DOHH2 (cell line): ENCODE measurements around the gene GMDS.

Experiments used
- H3F3A ChIP-seq: fragments of 200-600 bp; sonication (generic), shearing (Covaris generic); 2 replicates; pipeline ENCODE4 v1.6.0; 2016; ENCODE audit warnings: antibody characterized with exemption, mild to moderate bottlenecking; ENCODE audit not compliant: control insufficient read depth, insufficient read depth
- H3K27ac ChIP-seq: fragments of 200-600 bp; sonication (generic); 2 replicates; pipeline ENCODE4 v1.5.1; 2014; ENCODE audit warnings: low read depth, mild to moderate bottlenecking, low read length, moderate library complexity
- H3K27me3 ChIP-seq: fragments of 200-600 bp; sonication (generic); 2 replicates; pipeline ENCODE4 v1.6.1; 2014; ENCODE audit warnings: mild to moderate bottlenecking, low read length, mixed read lengths; ENCODE audit not compliant: control insufficient read depth
- H3K36me3 ChIP-seq: fragments of 200-600 bp; sonication (generic); 2 replicates; pipeline ENCODE4 v1.6.1; 2014; ENCODE audit warnings: mild to moderate bottlenecking, low read length, moderate library complexity, mixed read lengths; ENCODE audit not compliant: control insufficient read depth
- H3K4me1 ChIP-seq: fragments of 200-600 bp; sonication (generic); 2 replicates; pipeline ENCODE4 v1.6.1; 2014; ENCODE audit warnings: mild to moderate bottlenecking, low read length, mixed read lengths; ENCODE audit not compliant: control insufficient read depth
- H3K4me2 ChIP-seq: fragments of 200-600 bp; sonication (generic); 2 replicates; pipeline ENCODE4 v1.6.0; 2014; ENCODE audit warnings: mild to moderate bottlenecking, low read length, moderate library complexity
- H3K4me3 ChIP-seq: fragments of 200-600 bp; sonication (generic); 2 replicates; pipeline ENCODE4 v1.5.1; 2014; ENCODE audit warnings: mild to moderate bottlenecking, low read length, mixed read lengths
- H3K79me2 ChIP-seq: fragments of 200-600 bp; sonication (generic); 2 replicates; pipeline ENCODE4 v1.6.1; 2014; ENCODE audit warnings: mild to moderate bottlenecking, low read length, mixed read lengths; ENCODE audit not compliant: control insufficient read depth
- H3K9me2 ChIP-seq: fragments of 200-600 bp; sonication (generic); replicated peaks from 2 replicates; pipeline ENCODE4 v1.6.1; 2014; ENCODE audit warnings: mild to moderate bottlenecking, low read length, mixed read lengths; ENCODE audit not compliant: control insufficient read depth
- H3K9me3 ChIP-seq: fragments of 200-600 bp; sonication (generic); 2 replicates; pipeline ENCODE4 v1.6.1; 2014; ENCODE audit warnings: antibody characterized with exemption, low read length, mixed read lengths; ENCODE audit not compliant: control insufficient read depth, insufficient read depth
- H4K20me1 ChIP-seq: fragments of 200-600 bp; sonication (generic); 2 replicates; pipeline ENCODE4 v1.6.0; 2014; ENCODE audit warnings: low read depth, mild to moderate bottlenecking, antibody characterized with exemption, low read length, moderate library complexity; ENCODE audit not compliant: control insufficient read depth, insufficient read depth
- EZH2phosphoT487 ChIP-seq: fragments of 200-600 bp; sonication (generic); IDR thresholded peaks from 2 replicates; pipeline ENCODE4 v1.6.1; 2017; ENCODE audit warnings: borderline replicate concordance, mild to moderate bottlenecking, antibody characterized with exemption, low read length, moderate library complexity, mixed read lengths
- TF ChIP-seq, protein P1 (sequence below): fragments of 200-600 bp; sonication (generic); IDR thresholded peaks from one replicate; pipeline ENCODE4 v1.5.1; 2014; ENCODE audit warnings: antibody characterized with exemption, mild to moderate bottlenecking, low read depth, low read length; ENCODE audit not compliant: poor library complexity, severe bottlenecking

Gene GMDS

DNA sequence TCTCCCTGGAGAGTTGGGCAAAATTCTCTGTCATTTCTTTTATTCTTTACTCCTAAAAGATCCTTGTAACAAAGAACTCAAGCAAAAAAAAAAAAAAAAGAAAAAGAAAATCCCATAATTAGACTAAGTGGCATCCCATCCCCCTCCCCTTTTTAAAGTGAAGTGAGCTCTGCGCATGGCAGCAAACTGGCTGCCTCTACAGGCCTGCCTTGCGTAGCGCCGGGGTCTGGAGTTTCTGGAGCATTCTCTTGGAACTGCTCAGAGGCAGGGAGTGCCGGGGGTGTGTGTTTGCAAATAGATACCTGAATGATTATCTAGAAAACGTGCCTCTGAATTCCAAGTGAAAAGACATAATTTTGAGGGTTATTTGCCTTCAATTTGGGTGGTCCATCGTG lies 587.6 kb downstream of the GMDS start:
- Histone ChIP-seq H3K9me2 (no peaks in the 10 kb centered on the region), H3K4me2 (no peak overlapping the region), H3K36me3 (no peaks in the 10 kb centered on the region), H3K9me3 (no peaks in the 10 kb centered on the region), H3K27ac (no peak overlapping the region), H3K4me3 (no peak overlapping the region), H3K4me1 (no peaks in the 10 kb centered on the region; the same call in 1 of the 2 replicates), H4K20me1 (peaks cover 4% of the 10 kb centered on the region; the same call in 1 of the 2 replicates), H3K27me3 (no peaks in the 10 kb centered on the region), H3F3A (no peaks in the 10 kb centered on the region), H3K79me2 (no peaks in the 10 kb centered on the region)
- no peak for TF ChIP-seq EZH2phosphoT487
- TF ChIP-seq, protein P1, sequence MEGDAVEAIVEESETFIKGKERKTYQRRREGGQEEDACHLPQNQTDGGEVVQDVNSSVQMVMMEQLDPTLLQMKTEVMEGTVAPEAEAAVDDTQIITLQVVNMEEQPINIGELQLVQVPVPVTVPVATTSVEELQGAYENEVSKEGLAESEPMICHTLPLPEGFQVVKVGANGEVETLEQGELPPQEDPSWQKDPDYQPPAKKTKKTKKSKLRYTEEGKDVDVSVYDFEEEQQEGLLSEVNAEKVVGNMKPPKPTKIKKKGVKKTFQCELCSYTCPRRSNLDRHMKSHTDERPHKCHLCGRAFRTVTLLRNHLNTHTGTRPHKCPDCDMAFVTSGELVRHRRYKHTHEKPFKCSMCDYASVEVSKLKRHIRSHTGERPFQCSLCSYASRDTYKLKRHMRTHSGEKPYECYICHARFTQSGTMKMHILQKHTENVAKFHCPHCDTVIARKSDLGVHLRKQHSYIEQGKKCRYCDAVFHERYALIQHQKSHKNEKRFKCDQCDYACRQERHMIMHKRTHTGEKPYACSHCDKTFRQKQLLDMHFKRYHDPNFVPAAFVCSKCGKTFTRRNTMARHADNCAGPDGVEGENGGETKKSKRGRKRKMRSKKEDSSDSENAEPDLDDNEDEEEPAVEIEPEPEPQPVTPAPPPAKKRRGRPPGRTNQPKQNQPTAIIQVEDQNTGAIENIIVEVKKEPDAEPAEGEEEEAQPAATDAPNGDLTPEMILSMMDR, result no peak

DNA sequence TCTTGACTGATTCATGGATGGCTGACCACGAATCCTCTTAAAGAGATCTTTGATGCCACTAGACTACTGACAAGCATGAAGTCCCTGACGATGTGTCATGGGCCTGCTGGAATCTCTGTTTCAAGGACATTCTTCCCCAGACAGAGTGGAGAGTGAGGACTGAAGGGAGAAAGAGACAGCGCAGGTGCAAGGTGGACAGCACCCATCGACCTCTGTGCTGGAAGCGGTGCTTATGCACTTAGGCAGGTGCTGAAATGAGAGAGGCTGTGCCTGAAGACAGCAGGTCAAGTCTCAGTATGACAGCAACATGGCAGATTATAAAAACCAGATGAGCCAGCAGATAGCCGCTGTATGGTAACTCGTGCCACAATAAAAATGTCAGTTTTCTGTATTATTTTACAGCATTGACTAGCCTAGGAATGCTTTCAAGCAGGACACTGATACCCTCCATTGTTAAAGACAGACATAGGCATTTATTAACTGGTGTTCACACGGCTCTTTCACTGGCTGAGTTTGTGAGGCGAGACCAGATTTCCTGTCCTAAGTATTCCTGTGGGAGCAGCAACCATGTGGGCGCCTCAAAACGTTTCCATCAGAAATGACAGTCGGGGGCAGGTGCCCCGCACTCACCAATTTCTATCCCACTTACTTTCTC lies 588.2 kb downstream of the GMDS start:
- TF ChIP-seq, protein P1, result no peak
- no peak for TF ChIP-seq EZH2phosphoT487
- Histone ChIP-seq H3K27me3 (no peaks in the 10 kb centered on the region), H3F3A (no peaks in the 10 kb centered on the region), H3K9me2 (no peaks in the 10 kb centered on the region), H3K4me2 (no peak overlapping the region), H3K4me3 (no peak overlapping the region), H3K79me2 (no peaks in the 10 kb centered on the region), H3K4me1 (no peaks in the 10 kb centered on the region; the same call in 1 of the 2 replicates), H3K27ac (no peak overlapping the region), H4K20me1 (peaks cover 4% of the 10 kb centered on the region; the same call in 1 of the 2 replicates), H3K9me3 (no peaks in the 10 kb centered on the region), H3K36me3 (no peaks in the 10 kb centered on the region)

DNA sequence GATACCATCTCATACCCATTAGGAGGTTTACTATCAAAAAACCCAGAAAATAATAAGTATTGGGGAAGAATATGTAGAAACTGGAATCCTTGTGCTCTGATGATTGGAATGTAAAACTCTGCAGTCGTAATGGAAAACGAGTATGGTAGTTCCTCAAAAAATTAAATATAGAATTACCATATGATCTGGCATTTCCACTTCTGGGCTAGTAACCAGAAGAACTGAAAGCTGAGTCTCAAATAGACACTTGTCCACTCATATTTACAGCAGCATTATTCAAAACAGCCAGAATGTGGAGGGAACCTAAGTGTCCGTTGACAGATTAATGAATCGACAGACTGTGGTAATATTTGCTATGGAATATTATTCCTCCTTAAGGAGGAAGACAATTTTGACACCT lies 591.4 kb downstream of the GMDS start:
- Histone ChIP-seq H3F3A (no peaks in the 10 kb centered on the region), H3K4me2 (no peak overlapping the region), H3K36me3 (no peaks in the 10 kb centered on the region), H3K4me3 (no peak overlapping the region), H3K9me2 (no peaks in the 10 kb centered on the region), H3K27ac (no peak overlapping the region), H3K9me3 (no peaks in the 10 kb centered on the region), H3K27me3 (no peaks in the 10 kb centered on the region), H3K4me1 (no peaks in the 10 kb centered on the region; the same call in 1 of the 2 replicates), H3K79me2 (no peaks in the 10 kb centered on the region), H4K20me1 (peaks cover 7% of the 10 kb centered on the region; the same call in 1 of the 2 replicates)
- TF ChIP-seq EZH2phosphoT487, result no peak
- TF ChIP-seq, protein P1, result no peak
